HG02981 (cell line): ENCODE measurements around the gene KCTD17.

ENCODE experiments used
- ATAC-seq: cut with Tn5 transposase; IDR thresholded peaks from one replicate; pipeline ENCODE4 v1.9.1; 2021; ENCODE audit warnings: mild to moderate bottlenecking, moderate library complexity; ENCODE audit not compliant: unreplicated experiment

The KCTD17 gene

GRCh38 chr22:37019309-37020191 lies 32.0 kb upstream of the KCTD17 start, which contains the start of the genes MPST and TST:
Gene MPST, plus strand, starts transcription at chr22:37019742. Its CDS starts 95 bp downstream, at chr22:37019837.
Gene TST, minus strand, starts transcription at chr22:37019447. Its CDS starts 715 bp downstream, at chr22:37018732.
- peak; percentile 73 for ATAC-seq

GRCh38 chr22:37020192-37020479 lies 31.4 kb upstream of the KCTD17 start:
- no peak for ATAC-seq

GRCh38 chr22:37021041-37021440 lies 30.5 kb upstream of the KCTD17 start:
- no peak for ATAC-seq

- no peak for ATAC-seq
These were observed 29.6 kb upstream of the KCTD17 start for GRCh38 chr22:37021710-37022482.

GRCh38 chr22:37022483-37023337 lies 28.8 kb upstream of the KCTD17 start:
- no peak for ATAC-seq

- no peak for ATAC-seq
These were observed 27.7 kb upstream of the KCTD17 start for GRCh38 chr22:37023743-37024338.

- ATAC-seq, result no peak
These were observed 27.0 kb upstream of the KCTD17 start for GRCh38 chr22:37024339-37025157.

GRCh38 chr22:37025500-37026070 lies 26.0 kb upstream of the KCTD17 start:
- ATAC-seq, result no peak

- no peak for ATAC-seq
These were observed 25.2 kb upstream of the KCTD17 start for GRCh38 chr22:37026325-37026724.

- ATAC-seq, result no peak
These were observed 24.0 kb upstream of the KCTD17 start for GRCh38 chr22:37027556-37027955.

GRCh38 chr22:37028692-37029674 lies 22.6 kb upstream of the KCTD17 start:
- ATAC-seq, result no peak

- no peak for ATAC-seq
These were observed 20.8 kb upstream of the KCTD17 start for GRCh38 chr22:37030560-37031281.

GRCh38 chr22:37032134-37032534 lies 19.4 kb upstream of the KCTD17 start:
- no peak for ATAC-seq

- ATAC-seq, result no peak
These were observed 18.7 kb upstream of the KCTD17 start for GRCh38 chr22:37032535-37033460.

- no peak for ATAC-seq
These were observed 17.7 kb upstream of the KCTD17 start for GRCh38 chr22:37033605-37034430.
